Activated T-helper 1 cell treated with Interleukin-2 at 50 U/mL for 16 hours (primary cell): ENCODE data around the gene TTC4.

Experiments used
- DNase-seq: peaks from one replicate; pipeline ENCODE4 v3.0.0-alpha.2; 2020; ENCODE audit warnings: low read depth

TTC4 gene

GRCh38 chr1:54705153-54705552, 10.5 kb upstream of the TTC4 start:
- DNase-seq: no peak

- DNase-seq: no peak
These were observed 9.2 kb upstream of the TTC4 start for GRCh38 chr1:54706419-54706818.

- no peak for DNase-seq
These were observed 7.3 kb upstream of the TTC4 start for GRCh38 chr1:54708385-54708784.

GRCh38 chr1:54709547-54710292, 5.9 kb upstream of the TTC4 start:
- DNase-seq: no peak

- no peak for DNase-seq
These were observed 5.2 kb upstream of the TTC4 start for GRCh38 chr1:54710434-54710833.

GRCh38 chr1:54710841-54711240, 4.8 kb upstream of the TTC4 start:
- no peak for DNase-seq

GRCh38 chr1:54711536-54711935, 4.1 kb upstream of the TTC4 start:
- no peak for DNase-seq

GRCh38 chr1:54714881-54715492, 674 bp upstream of the TTC4 start:
- DNase-seq: no peak

- no peak for DNase-seq
These were observed 812 bp downstream of the TTC4 start for GRCh38 chr1:54716299-54717047.

GRCh38 chr1:54721719-54722118, 6.1 kb downstream of the TTC4 start:
- no peak for DNase-seq

GRCh38 chr1:54723985-54724384, 8.3 kb downstream of the TTC4 start:
- no peak for DNase-seq

- no peak for DNase-seq
These were observed 9.1 kb downstream of the TTC4 start for GRCh38 chr1:54724771-54725170.

- no peak for DNase-seq
These were observed 12.4 kb downstream of the TTC4 start for GRCh38 chr1:54728027-54728426.

GRCh38 chr1:54736685-54737084, 21.0 kb downstream of the TTC4 start:
- no peak for DNase-seq

- DNase-seq: no peak
These were observed 22.6 kb downstream of the TTC4 start for GRCh38 chr1:54738244-54738643.

GRCh38 chr1:54741531-54741930, 25.9 kb downstream of the TTC4 start:
- DNase-seq: no peak

- DNase-seq: no peak
These were observed 26.6 kb downstream of the TTC4 start for GRCh38 chr1:54742282-54742681.

GRCh38 chr1:54743416-54744226, 28.0 kb downstream of the TTC4 start:
- no peak for DNase-seq

GRCh38 chr1:54744696-54745095, 29.0 kb downstream of the TTC4 start:
- DNase-seq: no peak

GRCh38 chr1:54745274-54745673, 29.6 kb downstream of the TTC4 start:
- DNase-seq: no peak

- no peak for DNase-seq
These were observed 30.2 kb downstream of the TTC4 start for GRCh38 chr1:54745864-54746263.

- no peak for DNase-seq
These were observed 32.6 kb downstream of the TTC4 start for GRCh38 chr1:54748094-54748835.
